NCI-H1436 treated with DMSO at 0.1 percent for 48 hours (cell line): ENCODE data around the gene KLHL14.
"Not testable (repeated sequence)": the region's sequence is repeated elsewhere in the genome, so short reads cannot be mapped to it uniquely, and the experiment has no call there.

Source experiments
- DNase-seq: peaks from one replicate; lab custom pipeline; 2025; lab: John Stamatoyannopoulos, UW

KLHL14 gene, protein sequence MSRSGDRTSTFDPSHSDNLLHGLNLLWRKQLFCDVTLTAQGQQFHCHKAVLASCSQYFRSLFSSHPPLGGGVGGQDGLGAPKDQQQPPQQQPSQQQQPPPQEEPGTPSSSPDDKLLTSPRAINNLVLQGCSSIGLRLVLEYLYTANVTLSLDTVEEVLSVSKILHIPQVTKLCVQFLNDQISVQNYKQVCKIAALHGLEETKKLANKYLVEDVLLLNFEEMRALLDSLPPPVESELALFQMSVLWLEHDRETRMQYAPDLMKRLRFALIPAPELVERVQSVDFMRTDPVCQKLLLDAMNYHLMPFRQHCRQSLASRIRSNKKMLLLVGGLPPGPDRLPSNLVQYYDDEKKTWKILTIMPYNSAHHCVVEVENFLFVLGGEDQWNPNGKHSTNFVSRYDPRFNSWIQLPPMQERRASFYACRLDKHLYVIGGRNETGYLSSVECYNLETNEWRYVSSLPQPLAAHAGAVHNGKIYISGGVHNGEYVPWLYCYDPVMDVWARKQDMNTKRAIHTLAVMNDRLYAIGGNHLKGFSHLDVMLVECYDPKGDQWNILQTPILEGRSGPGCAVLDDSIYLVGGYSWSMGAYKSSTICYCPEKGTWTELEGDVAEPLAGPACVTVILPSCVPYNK

DNA sequence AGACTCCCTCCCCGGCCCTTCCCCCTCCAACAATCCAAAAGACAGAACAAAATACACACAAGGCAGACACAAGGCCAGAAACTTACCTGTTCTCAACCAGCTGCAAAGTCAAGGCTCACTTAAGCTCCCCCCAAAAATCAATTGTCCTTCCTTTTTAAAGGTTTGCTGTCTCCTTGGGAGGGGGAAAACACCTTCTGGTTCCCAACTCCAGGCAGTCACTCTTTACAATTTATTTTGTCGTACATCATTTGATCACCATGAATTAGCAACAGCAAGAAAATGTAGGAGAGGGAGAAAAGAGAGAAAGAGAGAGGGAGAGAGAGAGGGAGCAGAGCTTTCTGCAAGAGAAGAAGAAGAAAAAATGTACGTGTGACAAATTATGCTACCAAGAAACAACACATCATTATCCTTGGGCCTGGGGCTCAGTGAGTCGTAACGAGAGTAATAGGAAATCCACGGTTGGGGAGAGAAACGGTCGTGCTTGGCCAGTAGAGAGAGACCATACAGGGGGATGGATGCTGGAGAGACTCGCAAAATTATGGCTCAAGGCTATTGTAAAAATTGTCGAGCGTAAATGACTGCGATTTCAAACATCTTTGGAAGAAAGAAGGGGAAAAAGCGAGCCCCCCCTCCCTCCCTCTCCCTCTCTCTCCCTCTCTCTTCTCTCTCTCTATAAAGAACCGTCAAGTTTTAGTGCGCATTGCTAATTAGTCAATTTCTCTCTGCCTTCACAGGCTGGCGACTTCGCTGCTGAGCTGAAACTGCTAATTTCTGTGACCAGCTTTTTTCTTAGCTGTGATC, at the start of gene KLHL14:
Gene KLHL14, minus strand, starts transcription at position 443 of the 801 bp plus-strand sequence. CDS start 2,432 bp downstream, outside the sequence.
- no peak for DNase-seq

DNA sequence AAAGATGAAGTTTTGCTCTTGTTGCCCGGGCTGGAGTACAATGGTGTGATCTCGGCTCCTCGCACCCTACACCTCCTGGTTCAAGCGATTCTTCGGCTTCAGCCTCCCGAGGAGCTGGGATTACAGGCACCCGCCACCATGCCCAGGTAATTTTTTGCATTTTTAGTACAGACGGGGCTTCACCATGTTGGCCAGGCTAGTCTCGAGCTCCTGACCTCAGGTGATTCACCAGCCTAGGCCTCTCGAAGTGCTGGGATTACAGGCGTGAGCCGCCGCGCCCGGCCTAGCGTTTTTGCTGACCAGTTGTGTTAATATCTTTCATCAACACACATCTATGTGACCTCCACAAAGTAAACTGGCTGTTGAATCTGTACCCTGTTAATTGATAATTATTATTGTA, 49.4 kb upstream of the KLHL14 start:
- no peak for DNase-seq

DNA sequence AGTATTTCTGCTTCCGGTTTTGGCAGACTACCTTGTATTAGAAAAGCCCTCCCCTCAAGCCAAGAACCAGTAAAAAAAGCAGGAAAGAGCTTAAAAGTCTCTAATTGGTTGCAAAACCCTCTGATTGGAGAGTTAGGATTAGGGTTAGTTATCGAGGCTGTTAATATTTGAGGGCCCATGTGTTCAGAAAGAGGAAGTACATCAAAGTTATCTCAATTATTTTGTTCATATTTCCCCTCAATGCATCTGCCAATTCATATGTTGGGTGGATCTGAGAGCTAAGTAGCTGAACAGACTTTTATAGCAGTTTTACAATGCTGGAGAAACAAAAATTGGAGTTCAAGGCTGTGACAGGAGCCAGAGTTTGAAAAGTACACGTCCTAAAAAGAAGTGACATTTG, 43.1 kb upstream of the KLHL14 start:
- DNase-seq = no peak

DNA sequence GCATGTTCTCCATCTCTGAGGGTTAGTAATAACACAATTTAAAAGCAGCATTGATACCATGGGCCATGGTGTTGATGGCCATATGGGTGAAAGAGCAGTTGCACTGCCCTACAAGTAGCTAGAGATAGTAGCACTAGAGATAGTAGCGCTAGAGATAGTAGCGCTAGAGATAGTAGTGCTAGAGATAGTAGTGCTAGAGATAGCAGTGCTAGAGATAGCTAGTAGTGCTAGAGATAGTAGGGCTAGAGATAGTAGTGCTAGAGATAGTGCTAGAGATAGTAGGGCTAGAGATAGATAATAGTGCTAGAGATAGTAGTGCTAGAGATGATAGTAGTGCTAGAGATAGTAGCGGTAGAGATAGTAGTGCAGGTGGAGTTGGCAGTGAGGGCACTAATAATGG, 39.5 kb upstream of the KLHL14 start:
- no peak for DNase-seq

DNA sequence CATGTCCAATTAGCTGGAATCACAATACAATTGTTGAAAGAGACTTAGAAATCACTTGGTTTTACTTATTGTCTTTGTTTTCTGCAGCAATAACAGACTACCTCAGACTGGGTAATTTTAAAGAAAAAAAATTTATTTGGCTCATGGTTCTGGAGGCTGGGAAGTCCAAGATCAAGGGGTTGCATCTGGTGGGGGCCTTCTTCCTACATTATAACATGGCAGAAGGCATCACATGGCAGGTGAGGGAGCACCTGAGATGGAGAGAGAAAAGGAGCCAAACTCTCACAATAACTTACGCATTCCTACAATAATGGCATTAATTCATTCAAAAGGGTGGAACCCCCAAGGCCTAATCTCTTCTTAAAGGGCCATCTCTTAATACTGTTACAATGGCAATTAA, 37.5 kb upstream of the KLHL14 start:
- DNase-seq = no peak

DNA sequence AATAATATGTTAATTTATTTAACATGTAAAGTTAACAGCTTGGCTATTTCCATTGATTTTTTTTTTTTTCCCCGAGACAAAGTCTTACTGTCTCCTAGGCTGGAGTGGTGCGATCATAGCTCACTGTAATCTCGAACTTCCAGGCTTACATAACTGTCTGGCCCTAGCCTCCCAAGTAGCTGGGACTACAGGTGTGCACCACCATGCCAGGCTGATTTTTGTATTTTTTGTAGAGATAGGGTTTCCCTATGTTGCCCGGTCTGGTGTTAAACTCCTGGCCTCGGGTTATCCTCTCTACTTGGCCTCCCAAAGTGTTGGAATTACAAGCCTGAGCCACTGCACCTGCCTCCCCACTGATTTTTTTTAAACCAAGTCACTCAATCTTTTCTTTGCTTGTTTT, 32.5 kb upstream of the KLHL14 start:
- DNase-seq = no peak

DNA sequence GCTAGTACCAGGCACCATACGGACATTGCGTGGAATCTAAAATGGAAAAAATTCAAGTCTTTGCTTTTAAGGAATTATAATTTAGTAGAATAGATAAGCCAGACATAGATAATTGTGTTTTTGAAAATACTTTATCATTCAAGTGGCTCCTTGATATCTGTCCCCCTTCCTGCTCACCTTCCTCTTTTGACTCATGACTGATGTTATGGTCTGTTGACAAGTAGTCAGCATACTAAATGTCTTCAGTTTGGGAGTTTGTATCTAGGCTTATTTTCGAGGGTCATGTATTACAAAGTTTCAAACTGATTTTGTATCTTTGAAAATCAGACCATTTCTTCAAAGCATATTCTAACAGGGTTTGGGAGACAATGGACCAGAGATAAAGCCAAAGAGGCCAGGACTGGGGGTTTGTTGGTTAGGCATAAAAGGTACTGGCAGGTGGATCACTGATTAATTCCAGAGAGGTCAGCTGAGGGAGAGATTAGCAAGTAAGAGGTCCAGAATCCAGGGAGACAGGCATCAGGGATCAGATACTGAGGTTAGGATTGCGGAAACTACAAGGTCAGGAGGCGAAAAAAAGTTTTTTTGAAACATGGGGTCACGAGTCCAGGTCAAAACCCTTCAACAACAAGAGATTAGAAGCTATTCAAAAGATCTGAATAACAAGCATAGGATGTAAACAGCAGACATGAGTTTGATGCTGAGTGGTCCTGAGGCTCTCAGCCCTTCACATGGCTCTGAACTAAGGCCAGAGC, 31.5 kb upstream of the KLHL14 start:
- no peak for DNase-seq

DNA sequence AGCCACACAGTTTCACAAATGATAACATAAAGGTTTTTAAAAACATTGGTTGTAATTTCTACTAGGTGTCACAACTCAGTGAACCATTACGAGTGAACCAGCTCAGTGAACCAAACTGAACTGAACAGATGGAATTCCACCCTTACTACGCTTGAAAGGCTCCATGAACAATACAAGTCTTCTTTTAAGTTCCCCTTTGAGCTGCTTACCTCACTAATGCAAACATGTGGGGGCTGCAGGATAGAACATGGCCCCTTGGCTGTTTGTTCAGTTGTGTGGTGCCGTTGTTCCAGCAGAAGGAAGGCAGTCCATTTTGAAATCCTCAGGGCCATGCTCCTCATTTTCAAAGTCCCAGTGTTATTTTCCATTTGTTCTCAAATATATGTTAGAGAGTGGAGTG, 30.7 kb upstream of the KLHL14 start:
- DNase-seq = no peak

DNA sequence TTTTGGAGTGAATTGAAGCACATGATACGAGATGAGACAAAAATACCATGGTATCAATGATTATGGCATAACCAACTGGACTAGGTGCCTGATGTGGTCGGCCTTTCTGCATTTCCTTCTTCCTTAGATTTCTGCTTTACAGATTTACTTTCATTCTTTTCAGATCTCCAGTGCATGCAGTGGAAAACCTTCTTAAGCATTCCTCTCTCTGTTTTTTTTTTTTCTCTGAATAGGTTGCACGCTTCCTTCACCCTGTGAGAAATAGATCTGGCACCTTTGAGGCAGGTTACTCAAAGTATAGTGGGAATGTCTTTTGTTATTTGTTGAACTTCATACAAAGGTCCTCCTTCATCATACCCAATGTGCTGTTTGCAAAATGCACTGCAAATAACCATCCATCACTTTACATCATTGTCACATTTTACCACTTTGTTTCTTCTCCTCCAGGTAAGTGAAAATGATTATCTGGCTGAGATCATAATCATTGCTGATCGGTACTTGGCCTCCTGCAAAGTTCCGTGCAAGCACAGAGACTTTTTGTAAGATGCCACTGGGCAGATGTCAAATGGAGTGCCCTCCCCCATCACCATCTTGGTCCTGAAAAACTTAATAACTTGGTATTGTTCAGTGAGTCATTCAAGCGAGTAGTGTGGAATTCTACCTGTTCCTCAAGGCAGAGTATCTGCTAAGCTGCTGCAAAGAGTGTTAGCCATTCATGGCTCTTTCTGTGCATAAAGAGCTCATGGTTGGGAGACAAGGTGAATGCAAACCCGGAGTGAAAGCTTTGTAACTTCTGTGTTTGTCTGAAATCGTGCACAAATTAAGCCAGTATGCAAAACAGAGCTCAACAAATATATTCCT, 30.0 kb upstream of the KLHL14 start:
- DNase-seq = no peak

DNA sequence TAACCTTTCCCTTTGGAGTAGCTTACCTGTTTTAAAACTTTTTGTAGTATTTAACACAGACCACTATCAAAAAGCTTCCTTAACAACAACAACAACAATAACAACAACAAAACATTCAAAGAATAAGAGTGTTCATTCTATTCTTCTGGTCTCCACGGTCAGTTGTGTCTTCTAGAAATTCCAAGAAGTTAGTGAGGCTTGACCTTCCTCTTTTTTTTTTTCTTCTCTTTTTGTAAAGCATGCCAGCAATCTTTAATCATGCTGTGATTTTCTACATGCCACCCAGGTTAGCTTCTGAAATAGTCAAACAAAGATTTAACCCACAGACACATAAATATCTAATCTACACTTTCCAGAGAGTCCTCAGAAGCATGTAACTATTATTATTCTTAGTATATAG, 28.4 kb upstream of the KLHL14 start:
- no peak for DNase-seq

DNA sequence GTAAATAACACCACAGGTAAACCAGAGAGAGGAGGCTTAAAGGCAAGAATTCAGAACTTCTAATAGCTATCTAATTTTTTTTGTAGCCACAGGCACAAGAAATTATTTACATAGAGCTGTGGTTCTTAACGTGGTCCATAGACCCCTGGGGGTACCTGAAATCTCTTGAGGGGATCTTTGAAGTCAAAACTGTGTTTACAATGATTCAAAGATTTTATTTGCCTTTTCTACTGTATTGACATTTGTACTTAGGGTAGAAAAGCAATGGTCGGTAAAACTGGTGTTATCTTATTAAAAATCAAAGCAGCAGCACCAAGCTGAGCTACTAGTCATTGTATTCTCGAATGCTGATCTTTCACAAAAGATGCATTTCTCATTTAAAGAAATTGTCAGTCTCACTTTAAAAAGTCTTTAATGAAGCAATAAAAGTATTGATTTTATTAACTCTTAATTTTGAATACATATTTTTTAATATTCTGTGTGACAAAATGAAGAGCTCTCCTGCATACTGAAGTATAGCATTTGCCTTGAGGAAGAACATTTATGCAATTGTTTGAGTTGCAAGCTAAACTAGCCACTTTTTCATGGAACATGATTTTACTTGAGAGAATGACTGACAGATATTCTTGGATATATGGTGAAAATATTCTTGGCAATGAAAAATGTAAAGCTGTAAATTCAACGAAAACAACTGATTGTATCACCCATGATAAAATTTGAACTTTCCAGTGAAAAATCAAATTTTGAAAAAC, 25.6 kb upstream of the KLHL14 start:
- DNase-seq = no peak

DNA sequence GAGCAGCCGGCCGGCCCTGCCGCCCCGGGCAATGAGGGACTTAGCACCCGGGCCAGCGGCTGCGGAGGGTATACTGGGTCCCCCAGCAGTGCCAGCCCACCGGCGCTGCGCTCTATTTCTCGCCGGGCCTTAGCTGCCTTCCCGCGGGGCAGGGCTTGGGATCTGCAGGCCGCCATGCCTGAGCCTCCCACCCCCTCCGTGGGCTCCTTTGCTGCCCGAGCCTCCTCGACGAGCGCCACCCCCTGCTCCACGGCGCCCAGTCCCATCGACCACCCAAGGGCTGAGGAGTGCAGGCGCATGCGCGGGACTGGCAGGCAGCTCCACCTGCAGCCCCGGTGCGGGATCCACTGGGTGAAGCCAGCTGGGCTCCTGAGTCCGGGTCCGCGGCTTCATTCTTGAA, 21.8 kb upstream of the KLHL14 start:
- not testable (repeated sequence) for DNase-seq

DNA sequence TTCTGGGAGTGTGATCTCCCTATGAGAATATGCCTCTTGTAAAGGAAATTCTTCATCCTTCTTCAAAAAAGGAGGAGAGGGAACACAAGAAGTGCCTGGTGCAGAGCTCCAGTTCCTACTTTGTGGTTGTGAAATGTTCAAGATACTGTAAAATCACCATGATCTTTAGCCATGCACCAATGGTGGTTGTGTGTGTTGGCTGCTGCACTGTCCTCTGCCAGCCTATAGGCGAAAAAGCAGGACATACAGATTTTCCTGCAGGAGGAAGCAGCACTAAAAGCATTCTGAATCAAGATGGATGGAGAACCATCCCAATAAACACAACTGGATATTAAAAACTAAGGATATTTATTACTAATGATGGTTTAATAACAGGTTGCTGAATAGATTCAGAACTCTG, 6.2 kb upstream of the KLHL14 start:
- DNase-seq = no peak

DNA sequence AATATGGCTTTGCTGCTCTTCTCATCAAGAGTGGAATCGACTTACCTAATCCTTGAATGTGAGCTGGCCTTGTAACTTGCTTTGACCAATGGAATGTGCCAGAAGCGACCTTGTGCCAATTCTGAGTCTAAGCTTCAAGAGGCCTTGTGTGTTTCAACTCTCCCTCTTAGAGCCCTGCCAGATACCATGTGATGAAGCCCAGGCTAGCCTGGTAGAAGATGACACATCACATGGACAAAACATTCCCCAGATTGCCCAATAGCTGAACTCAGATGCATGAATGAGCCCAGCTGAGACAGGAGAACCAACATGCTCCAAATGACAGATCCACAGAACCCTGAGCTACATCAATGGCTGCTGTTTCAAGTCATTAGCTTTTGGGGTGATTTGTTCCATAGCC, 4.2 kb upstream of the KLHL14 start:
- no peak for DNase-seq

DNA sequence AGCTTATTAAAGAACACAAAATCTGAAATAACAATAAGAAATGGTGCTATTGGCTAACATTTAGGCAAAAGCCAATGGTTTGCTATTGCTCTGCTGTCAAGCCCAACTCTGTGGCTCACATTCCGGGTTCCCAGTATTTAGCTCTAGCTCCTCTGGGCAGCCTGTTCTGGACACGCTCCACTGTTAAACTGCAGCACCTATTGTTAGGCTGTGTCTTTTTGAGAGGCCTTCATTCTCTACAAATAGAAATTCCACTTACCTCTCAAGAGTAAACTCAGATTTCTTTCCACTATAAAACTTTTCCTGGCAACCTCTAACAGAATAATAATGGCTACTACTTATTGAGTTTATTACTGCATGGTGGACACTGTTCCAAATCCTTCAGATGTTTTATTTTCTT, 3.7 kb upstream of the KLHL14 start:
- DNase-seq = no peak

DNA sequence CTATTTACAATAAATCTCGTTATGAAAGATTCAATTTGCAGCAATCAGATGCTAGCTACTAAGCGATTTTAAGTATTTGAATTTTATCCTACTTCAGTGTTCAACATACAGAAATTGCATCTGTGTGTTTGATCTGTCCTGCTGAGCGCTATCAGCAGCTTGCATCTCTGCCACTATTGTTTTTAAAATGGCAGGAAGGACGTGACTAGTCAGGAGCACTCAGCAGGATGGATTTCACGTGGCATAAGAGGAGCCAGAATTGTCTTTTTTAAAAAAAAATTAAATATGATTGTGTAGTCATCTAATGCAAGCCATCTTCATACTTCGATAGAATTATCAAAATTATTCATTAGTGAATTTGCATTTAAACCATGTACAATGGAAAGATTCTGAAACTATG, 2.8 kb upstream of the KLHL14 start:
- DNase-seq = no peak

DNA sequence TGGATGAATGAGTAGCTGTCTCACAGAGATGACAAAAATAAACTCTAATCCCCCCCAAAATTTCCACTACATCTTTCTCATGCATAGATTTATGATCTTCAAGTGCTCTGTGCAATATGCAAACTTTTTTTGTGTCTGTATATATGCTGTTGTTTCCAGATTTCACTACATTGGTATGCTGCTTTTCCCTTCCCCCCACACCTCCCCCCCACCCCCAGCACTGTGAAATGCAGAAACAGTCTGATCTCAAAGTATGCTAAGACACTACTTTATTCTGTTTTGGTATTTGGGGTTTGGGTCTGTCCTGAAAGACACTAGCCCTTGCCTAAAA, 524 bp upstream of the KLHL14 start:
- DNase-seq = no peak

DNA sequence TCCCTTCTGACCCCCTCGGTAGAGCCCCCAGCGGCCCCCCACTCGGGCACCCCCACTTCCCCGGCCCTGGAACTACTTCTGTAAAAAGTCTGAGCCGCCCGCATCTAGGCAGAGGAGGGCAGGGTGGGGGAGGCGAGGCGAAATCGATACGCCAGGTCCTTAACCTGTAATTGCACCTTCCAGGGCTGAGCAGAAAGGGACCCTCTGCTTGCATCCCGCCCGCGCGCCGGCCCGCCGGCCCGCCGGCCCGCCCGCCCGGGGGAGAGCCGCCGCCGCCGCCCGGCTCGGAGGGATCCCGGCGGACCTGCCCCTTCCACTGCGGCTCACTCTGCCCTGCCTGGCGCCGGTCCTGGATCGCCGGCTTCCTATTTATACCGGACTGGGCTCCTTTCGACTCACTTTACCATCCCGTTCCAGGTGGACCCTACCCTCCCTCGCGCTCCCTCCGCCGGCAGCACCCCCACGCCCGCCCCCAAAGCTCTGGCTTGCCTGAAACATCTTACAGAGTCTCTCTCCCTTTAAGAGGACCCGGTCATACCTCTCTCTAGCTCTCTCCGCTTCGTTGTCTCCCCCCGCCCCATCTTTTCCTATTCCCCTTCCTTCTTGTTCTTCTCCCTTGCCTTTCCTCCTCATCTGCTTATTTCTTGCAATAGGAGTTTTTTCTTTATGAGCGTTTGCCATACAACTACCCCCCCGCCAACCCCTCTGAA, 797 bp downstream of the KLHL14 start:
- no peak for DNase-seq

DNA sequence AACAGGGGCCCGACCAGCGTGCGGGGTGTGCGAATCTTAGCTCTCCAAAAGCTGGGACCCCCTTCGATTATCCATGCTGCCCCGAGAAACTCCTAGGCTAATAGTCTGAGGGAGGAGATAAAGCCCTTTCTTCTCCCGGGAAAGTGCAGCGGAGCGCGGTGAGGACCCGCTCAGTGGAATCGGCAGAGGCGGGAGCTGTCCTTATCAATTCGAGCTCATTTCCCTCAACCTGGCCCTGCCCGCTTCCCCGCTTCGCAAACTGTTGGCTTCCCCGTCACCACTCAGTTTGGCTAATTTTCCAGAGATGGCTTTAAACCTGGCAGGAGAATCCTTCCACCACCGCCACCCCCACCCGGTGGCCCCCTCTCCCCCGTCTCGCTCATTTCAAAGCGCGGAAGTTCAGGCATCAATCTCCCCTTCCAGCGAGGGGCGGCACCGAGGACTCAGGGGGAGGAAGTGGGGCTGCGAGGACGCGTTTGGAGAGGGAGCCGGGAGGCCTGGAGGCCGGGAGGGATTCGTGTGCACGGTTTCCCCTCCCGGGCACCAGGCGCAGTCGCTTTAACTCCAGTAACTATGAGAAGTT, 1.6 kb downstream of the KLHL14 start:
- no peak for DNase-seq
